GM20431 (cell line): ENCODE results near the gene TIMM23.
"Not testable (repeated sequence)": the region's sequence is repeated elsewhere in the genome, so short reads cannot be mapped to it uniquely, and the experiment has no call there.

Experiments
- in situ Hi-C: fragments of 300-500 bp; cut with MseI, MboI; formaldehyde crosslinking; loops from one replicate; pipeline ENCODE4 v1.15.0; 2020; ENCODE audit warnings: low sequenced_read_pairs; ENCODE audit not compliant: unreplicated experiment

TIMM23 gene

DNA sequence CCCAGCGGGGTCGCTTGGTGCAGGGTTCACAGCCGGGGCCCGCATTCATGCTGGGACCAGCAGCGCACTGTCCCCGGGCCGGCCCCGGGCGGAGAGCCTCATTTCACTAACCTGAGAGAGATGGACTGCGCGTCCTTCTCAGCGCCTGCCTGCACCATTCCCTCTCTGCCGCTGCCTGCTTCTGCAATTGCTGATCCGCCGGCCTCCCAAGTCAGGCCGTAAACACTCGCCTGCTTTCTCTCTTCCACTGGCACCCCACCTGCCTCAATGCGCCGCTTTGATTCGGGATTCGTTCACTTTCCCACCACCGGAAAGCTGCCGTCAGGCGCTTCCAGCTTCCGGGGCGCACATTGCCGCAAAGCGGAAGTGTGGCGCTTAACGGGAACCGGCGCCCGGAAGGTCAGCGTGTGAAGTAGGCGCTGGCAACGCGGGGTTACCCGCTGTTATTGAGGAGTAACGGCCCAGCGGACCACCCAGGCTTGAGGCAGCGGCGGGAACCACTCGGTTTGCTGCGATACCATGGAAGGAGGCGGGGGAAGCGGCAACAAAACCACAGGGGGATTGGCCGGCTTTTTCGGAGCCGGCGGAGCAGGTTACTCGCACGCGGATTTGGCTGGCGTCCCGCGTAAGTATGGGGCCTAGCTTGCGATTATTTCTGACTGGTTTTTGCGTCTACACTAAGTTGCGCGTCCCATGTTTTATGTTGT is at the start of gene TIMM23:
Gene TIMM23 (plus strand): TSS at position 384 of the 707 bp plus-strand sequence. CDS start 136 bp downstream, at position 520.
- in situ Hi-C loops, result not testable (repeated sequence)

GRCh38 chr10:45926790-45927189 is 45.5 kb upstream of the TIMM23 start:
- in situ Hi-C loops, result not testable (repeated sequence)

DNA sequence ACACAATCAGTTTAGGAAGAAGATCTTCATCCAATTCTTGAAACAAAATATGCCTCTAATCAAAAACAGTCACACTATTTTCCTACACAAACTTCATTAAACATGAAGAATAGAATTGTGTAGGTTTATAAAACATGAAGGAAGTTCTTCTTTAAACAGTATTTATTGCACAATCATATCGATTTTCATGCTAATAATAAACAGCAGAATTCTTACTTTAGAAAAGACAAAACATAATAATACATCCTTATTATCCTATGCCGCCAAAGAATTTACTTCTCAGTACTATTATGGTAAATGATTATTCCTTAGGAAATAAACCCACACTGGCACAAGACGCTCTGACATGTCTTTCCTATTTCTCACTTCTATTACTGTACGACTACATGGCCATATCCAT is 41.0 kb upstream of the TIMM23 start:
- in situ Hi-C loops, result not testable (repeated sequence)

GRCh38 chr10:45934788-45935187 is 37.5 kb upstream of the TIMM23 start:
- in situ Hi-C loops, result not testable (repeated sequence)

DNA sequence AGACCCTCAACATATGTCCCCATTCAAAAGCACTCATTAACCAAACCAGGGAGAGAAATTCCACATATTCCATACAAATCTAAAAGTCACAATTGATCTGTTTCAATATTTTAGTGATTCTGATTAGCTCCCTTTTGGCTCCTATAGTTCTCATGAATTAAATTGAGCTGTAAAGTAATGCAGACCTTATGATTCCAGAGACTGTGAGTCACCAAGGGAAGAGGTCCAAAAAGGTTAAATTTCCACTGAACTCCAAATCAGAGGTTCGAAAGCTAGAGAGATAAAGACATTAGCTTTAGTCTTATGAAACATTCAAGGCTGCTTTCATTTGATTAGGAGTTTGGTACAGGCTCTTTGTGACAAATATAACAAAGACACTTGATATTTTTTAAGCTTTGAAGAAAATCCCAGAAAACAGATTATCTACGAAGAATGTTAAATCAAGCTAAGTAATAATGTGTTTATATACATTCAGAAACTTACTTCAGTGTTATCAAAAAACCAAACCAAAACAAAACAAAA is 33.1 kb upstream of the TIMM23 start:
- in situ Hi-C loops, result not testable (repeated sequence)

DNA sequence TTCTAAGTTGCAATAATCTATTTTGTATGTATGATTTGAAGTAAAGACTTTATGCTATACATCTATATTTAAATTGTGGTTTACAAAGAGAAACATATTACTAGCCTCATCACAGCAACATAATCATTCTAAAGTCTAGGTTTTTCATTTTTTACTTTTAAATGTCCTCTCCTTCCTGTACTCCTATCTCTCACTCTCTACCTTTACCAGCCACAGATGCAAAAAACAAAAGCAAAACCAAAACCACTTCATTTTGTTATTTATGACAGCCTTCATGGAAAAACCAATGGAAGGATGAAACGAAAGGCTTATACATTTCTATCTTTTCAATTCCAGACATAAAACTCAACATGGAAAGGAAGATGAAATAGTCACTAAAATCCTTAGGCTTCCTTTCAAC is 31.1 kb upstream of the TIMM23 start:
- in situ Hi-C loops, result not testable (repeated sequence)

- in situ Hi-C loops, result not testable (repeated sequence)
Observed at GRCh38 chr10:45945476-45945875, 26.8 kb upstream of the TIMM23 start.

DNA sequence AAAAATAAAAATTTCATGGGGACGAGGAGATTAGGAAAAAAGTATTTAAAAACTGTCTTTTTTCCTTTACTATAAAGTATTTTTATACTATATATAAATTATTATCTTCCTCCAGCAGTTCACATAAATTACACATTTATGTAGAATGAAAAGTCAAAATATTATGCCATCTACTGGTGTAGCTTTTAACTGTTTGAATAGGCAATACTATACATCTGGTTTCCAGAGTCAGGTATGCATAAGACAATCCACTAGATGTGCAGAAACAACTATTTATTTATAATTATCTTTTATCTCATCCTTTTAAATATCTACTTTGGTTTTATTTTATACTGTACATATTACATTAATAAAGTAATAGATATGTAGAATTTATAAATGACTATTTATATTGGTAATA is 24.9 kb upstream of the TIMM23 start:
- in situ Hi-C loops, result not testable (repeated sequence)

DNA sequence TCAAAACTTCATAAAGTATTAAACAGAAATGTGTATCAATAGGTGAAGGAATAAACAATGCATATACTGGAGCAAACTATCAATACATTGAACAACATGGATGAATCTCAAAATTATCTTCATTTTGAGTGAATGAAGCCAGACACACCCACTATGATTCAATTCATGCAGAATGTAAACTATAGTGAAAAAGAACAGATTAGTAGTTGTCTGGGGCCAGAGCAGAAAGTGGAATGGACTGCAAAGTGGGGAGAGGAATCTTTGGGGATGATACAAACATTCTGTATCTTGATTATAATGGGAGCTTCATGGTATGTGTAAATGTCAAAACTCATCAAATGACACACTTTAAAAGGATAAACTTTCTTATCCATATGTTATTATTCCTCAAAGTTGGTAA is 23.5 kb upstream of the TIMM23 start:
- in situ Hi-C loops, result not testable (repeated sequence)

- in situ Hi-C loops, result not testable (repeated sequence)
Observed at GRCh38 chr10:45954367-45954766, 17.9 kb upstream of the TIMM23 start.

- in situ Hi-C loops, result not testable (repeated sequence)
Observed at GRCh38 chr10:45956634-45957033, 15.7 kb upstream of the TIMM23 start.

DNA sequence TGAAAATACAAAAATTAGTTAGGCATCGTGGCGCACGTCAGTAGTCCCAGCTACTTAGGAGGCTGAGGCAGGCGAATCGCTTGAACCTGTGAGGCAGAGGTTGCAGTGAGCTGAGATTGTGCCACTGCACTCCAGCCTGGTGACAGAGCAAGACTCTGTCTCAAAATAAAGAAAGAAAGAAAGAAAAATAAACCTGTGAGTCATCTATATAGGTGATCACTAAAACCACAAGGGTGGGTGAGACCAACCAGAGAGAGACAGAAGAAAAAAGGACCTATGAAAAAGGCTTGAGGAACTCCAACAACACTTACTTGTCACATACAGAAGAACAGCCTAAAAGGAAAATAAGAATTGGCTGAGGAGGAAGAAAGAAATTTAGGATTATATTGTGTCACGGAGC is 14.4 kb upstream of the TIMM23 start:
- in situ Hi-C loops, result not testable (repeated sequence)

GRCh38 chr10:45962686-45963452 is 9.4 kb upstream of the TIMM23 start:
- in situ Hi-C loops, result not testable (repeated sequence)

GRCh38 chr10:45971019-45971418 is 1.3 kb upstream of the TIMM23 start:
- in situ Hi-C loops, result not testable (repeated sequence)

- in situ Hi-C loops, result not testable (repeated sequence)
Observed at GRCh38 chr10:45971742-45972105, 565 bp upstream of the TIMM23 start.

GRCh38 chr10:45972813-45973169 is 502 bp downstream of the TIMM23 start:
- in situ Hi-C loops, result not testable (repeated sequence)

- in situ Hi-C loops, result not testable (repeated sequence)
Observed at GRCh38 chr10:45974041-45974440, 1.8 kb downstream of the TIMM23 start.

- in situ Hi-C loops, result not testable (repeated sequence)
Observed at GRCh38 chr10:45978554-45978953, 6.3 kb downstream of the TIMM23 start.

- in situ Hi-C loops, result not testable (repeated sequence)
Observed at GRCh38 chr10:45981367-45981766, 9.1 kb downstream of the TIMM23 start.

DNA sequence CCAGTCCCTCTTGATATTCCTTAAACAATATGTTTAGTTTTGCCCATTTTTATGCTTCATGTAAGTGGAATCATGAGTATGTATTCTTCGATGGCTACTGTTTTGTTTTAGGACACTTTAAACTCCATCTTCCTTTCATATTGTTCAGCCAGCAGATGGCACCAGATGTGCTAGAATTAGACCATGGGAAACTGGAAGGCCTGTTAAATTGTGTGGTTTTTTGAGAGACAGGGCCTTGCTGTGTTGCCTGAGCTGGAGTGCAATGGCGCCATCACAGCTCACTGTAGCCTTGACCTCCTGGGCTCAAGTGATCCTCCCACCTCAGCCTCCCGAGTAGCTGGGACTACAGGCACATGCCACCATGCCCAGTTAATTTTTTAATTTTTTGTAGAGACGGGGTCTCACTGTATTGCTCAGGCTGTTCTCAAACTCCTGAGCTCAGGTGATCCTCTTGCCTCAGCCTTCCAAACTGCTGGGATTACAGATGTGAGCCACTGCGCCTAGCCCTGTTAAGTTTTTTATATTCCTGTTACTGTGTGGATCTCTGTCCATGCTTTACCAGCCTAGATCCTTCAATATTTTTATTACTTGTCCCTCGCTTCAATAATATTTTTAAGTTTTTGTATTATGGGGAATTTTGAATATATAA is 11.4 kb downstream of the TIMM23 start:
- in situ Hi-C loops, result not testable (repeated sequence)

DNA sequence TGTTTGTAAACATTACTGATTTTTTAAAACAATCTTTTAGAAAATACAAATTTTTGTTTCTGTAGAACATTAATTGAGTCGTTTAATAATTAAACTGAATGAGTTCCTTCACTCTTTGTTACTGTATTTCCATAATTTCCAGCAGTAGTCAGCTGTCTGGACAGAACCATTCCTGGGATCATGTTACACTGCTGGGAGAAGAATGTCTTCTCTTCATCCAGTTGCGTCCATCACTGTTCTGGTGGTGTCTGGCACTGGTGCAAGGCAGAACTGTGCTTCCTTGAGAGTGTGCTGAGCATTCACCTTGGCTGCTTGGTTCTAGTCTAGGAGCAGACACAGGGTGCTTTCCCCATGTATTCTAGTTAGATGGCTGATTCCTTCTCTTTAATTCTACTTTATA is 12.2 kb downstream of the TIMM23 start:
- in situ Hi-C loops, result not testable (repeated sequence)
